Esophagus squamous epithelium (tissue), 5 donors: ENCODE data around the gene FOXP1. TPM values are rescaled to one million over a fixed set of nuclear protein-coding genes. Genes with fewer than 3 reads are reported as not detected.

Source experiments
- DNase-seq: peaks from one replicate; lab custom pipeline; 2025; lab: John Stamatoyannopoulos, UW
- H3K27ac ChIP-seq, 4 donors: fragments of 200-600 bp; sonication (generic); one replicate each; pipeline ENCODE4 v1.5.1; 2016 to 2019; ENCODE audit warnings: mild to moderate bottlenecking in 1 of 4
- H3K27me3 ChIP-seq, 4 donors: fragments of 200-600 bp; sonication (generic); 1 replicate in 3 of 4; 2 replicates in 1 of 4; pipeline versions ENCODE4 v1.5.1 to v1.6.0; 2017 to 2021; ENCODE audit warnings: antibody characterized with exemption in 1 of 4
- H3K36me3 ChIP-seq, 3 donors: fragments of 200-600 bp; sonication (generic); one replicate each; pipeline ENCODE4 v1.5.1; 2016 to 2019
- H3K4me1 ChIP-seq, 3 donors: fragments of 200-600 bp; sonication (generic); one replicate each; pipeline ENCODE4 v1.5.1; 2017 to 2019
- H3K4me3 ChIP-seq, 4 donors: fragments of 200-600 bp; sonication (generic); 1 replicate in 3 of 4; 2 replicates in 1 of 4; pipeline ENCODE4 v1.5.1; 2016 to 2019; ENCODE audit warnings: mild to moderate bottlenecking in 2 of 4, moderate library complexity in 1 of 4
- H3K9me3 ChIP-seq, 3 donors: fragments of 200-600 bp; sonication (generic); one replicate each; pipeline ENCODE4 v1.5.1; 2016 to 2019
- POLR2A ChIP-seq, 4 donors: fragments of 450-650 bp; IDR thresholded peaks; one replicate each; pipeline ENCODE4 v1.6.1; 2017; ENCODE audit warnings: antibody characterized with exemption in 4 of 4, mild to moderate bottlenecking in 4 of 4, moderate library complexity in 3 of 4
- WGBS, 2 donors: methylation state at CpG; one replicate each; pipeline ENCODE4 v1.1.5; 2018; 5-methylcytosine and 5-hydroxymethylcytosine counted together
- intact Hi-C: fragments of 100-400 bp; cut with DNase I; formaldehyde crosslinking; loops from one replicate; pipeline ENCODE4 v1.15.0; 2022
- total RNA-seq, 4 donors: library from RNA; depleted of rRNA; stranded (reverse); fragments of >200 nt; gene quantifications; one replicate each; pipeline ENCODE4 v1.1.0, GENCODE V29; 2016
- TF ChIP-seq, protein P1 (sequence below), 6 experiments: fragments of 450-650 bp in 4 of 6; fragments of 200-600 bp in 2 of 6; sonication (generic) in 2 of 6; IDR thresholded peaks; one replicate each; pipeline ENCODE4 v1.5.1; 2016 to 2019; ENCODE audit warnings: antibody characterized with exemption in 6 of 6, mild to moderate bottlenecking in 4 of 6, moderate library complexity in 4 of 6
- donor health status: DM: yes; HTN: yes; CAD: no.

FOXP1 gene
- total RNA-seq, 4 donors from 2014 or later: 49.1 to 124 (median 61.1) TPM

- Histone ChIP-seq H3K27me3 (no peaks in the 10 kb centered on the region), H3K36me3 (no peaks in the 10 kb centered on the region), H3K4me1 (peaks cover 0 to 32% (median 4%) of the 10 kb centered on the region in 3 donors), H3K27ac (peak overlapping the region; percentile 44 to 77 (median 74)), H3K4me3 (peak overlapping the region in 1 of 4 donors; percentile 44), H3K9me3 (no peaks in the 10 kb centered on the region)
- no peak for TF ChIP-seq POLR2A (IDR thresholded peaks at IDR 0.05)
- TF ChIP-seq, protein P1, sequence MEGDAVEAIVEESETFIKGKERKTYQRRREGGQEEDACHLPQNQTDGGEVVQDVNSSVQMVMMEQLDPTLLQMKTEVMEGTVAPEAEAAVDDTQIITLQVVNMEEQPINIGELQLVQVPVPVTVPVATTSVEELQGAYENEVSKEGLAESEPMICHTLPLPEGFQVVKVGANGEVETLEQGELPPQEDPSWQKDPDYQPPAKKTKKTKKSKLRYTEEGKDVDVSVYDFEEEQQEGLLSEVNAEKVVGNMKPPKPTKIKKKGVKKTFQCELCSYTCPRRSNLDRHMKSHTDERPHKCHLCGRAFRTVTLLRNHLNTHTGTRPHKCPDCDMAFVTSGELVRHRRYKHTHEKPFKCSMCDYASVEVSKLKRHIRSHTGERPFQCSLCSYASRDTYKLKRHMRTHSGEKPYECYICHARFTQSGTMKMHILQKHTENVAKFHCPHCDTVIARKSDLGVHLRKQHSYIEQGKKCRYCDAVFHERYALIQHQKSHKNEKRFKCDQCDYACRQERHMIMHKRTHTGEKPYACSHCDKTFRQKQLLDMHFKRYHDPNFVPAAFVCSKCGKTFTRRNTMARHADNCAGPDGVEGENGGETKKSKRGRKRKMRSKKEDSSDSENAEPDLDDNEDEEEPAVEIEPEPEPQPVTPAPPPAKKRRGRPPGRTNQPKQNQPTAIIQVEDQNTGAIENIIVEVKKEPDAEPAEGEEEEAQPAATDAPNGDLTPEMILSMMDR (IDR thresholded peaks at IDR 0.05): no peak
- DNase-seq: no peak
- 38 to 51% methylated on average over 4 of the region's 4 CpGs for WGBS, 2 donors
- intact Hi-C loops: no loop called here
These were observed 357.5 kb downstream of the FOXP1 start for GRCh38 chr3:71225951-71226564.

GRCh38 chr3:71225002-71225684 is 358.4 kb downstream of the FOXP1 start:
- WGBS, 2 donors: 59 to 77% methylated on average over 7 of the region's 7 CpGs
- DNase-seq: no peak
- H3K27ac ChIP-seq: peak overlapping the region; percentile 44 to 77 (median 74)
- no peaks in the 10 kb centered on the region for H3K36me3 ChIP-seq
- TF ChIP-seq POLR2A (IDR thresholded peaks at IDR 0.05): no peak
- TF ChIP-seq, protein P1 (IDR thresholded peaks at IDR 0.05): no peak
- no peak overlapping the region for H3K4me3 ChIP-seq
- H3K27me3 ChIP-seq: no peaks in the 10 kb centered on the region
- no peaks in the 10 kb centered on the region for H3K9me3 ChIP-seq
- intact Hi-C loops: no loop called here
- H3K4me1 ChIP-seq: peaks cover 0 to 25% (median 4%) of the 10 kb centered on the region in 3 donors

- TF ChIP-seq POLR2A (IDR thresholded peaks at IDR 0.05): no peak
- TF ChIP-seq, protein P1 (IDR thresholded peaks at IDR 0.05): no peak
- no peak for DNase-seq
- 84 to 91% methylated on average over 7 of the region's 7 CpGs for WGBS, 2 donors
- Histone ChIP-seq H3K27me3 (no peaks in the 10 kb centered on the region), H3K36me3 (no peaks in the 10 kb centered on the region), H3K4me3 (no peak overlapping the region), H3K9me3 (no peaks in the 10 kb centered on the region), H3K4me1 (no peaks in the 10 kb centered on the region), H3K27ac (no peak overlapping the region)
- intact Hi-C loops: no loop called here
These were observed 363.5 kb downstream of the FOXP1 start for GRCh38 chr3:71219744-71220638.

- Histone ChIP-seq H3K9me3 (no peaks in the 10 kb centered on the region), H3K4me1 (no peaks in the 10 kb centered on the region), H3K27me3 (no peaks in the 10 kb centered on the region), H3K27ac (no peak overlapping the region), H3K4me3 (no peak overlapping the region), H3K36me3 (no peaks in the 10 kb centered on the region)
- WGBS, 2 donors: 77 to 91% methylated on average over 5 of the region's 5 CpGs
- no peak for TF ChIP-seq POLR2A (IDR thresholded peaks at IDR 0.05)
- TF ChIP-seq, protein P1 (IDR thresholded peaks at IDR 0.05): no peak
- intact Hi-C loops: no loop called here
- no peak for DNase-seq
These were observed 365.0 kb downstream of the FOXP1 start for GRCh38 chr3:71218508-71218907.
